ENCODE results near the gene TPM3. TPM values are rescaled to one million over a fixed set of nuclear protein-coding genes. Genes with fewer than 3 reads are reported as not detected.

TPM3 gene
- total and polyA plus RNA-seq, 2 of the 8 experiments (the other 6 are each of a cell fraction or from before 2014, with no cell fraction given), result 278 to 572 TPM

DNA sequence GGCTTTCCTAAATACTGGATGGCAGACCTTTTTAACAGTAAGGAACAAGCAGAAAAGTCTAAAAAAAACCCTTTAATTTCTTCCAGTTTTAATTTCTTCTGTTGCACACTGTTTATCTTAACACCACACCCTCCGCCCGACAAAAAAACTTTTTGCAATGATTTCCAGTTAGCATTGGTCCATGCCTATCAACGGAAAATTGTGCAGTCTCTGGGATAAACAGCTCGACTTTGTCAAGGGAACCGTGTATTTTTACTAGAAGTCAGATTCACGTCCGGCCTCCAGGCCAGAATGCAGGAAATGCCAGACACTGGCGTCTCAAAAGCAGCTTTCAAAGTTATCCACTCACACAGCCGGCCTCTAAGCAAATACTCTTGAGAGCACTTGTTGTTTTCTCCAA, 36.6 kb downstream of the TPM3 start (continued):
- TF ChIP-seq, protein P1, sequence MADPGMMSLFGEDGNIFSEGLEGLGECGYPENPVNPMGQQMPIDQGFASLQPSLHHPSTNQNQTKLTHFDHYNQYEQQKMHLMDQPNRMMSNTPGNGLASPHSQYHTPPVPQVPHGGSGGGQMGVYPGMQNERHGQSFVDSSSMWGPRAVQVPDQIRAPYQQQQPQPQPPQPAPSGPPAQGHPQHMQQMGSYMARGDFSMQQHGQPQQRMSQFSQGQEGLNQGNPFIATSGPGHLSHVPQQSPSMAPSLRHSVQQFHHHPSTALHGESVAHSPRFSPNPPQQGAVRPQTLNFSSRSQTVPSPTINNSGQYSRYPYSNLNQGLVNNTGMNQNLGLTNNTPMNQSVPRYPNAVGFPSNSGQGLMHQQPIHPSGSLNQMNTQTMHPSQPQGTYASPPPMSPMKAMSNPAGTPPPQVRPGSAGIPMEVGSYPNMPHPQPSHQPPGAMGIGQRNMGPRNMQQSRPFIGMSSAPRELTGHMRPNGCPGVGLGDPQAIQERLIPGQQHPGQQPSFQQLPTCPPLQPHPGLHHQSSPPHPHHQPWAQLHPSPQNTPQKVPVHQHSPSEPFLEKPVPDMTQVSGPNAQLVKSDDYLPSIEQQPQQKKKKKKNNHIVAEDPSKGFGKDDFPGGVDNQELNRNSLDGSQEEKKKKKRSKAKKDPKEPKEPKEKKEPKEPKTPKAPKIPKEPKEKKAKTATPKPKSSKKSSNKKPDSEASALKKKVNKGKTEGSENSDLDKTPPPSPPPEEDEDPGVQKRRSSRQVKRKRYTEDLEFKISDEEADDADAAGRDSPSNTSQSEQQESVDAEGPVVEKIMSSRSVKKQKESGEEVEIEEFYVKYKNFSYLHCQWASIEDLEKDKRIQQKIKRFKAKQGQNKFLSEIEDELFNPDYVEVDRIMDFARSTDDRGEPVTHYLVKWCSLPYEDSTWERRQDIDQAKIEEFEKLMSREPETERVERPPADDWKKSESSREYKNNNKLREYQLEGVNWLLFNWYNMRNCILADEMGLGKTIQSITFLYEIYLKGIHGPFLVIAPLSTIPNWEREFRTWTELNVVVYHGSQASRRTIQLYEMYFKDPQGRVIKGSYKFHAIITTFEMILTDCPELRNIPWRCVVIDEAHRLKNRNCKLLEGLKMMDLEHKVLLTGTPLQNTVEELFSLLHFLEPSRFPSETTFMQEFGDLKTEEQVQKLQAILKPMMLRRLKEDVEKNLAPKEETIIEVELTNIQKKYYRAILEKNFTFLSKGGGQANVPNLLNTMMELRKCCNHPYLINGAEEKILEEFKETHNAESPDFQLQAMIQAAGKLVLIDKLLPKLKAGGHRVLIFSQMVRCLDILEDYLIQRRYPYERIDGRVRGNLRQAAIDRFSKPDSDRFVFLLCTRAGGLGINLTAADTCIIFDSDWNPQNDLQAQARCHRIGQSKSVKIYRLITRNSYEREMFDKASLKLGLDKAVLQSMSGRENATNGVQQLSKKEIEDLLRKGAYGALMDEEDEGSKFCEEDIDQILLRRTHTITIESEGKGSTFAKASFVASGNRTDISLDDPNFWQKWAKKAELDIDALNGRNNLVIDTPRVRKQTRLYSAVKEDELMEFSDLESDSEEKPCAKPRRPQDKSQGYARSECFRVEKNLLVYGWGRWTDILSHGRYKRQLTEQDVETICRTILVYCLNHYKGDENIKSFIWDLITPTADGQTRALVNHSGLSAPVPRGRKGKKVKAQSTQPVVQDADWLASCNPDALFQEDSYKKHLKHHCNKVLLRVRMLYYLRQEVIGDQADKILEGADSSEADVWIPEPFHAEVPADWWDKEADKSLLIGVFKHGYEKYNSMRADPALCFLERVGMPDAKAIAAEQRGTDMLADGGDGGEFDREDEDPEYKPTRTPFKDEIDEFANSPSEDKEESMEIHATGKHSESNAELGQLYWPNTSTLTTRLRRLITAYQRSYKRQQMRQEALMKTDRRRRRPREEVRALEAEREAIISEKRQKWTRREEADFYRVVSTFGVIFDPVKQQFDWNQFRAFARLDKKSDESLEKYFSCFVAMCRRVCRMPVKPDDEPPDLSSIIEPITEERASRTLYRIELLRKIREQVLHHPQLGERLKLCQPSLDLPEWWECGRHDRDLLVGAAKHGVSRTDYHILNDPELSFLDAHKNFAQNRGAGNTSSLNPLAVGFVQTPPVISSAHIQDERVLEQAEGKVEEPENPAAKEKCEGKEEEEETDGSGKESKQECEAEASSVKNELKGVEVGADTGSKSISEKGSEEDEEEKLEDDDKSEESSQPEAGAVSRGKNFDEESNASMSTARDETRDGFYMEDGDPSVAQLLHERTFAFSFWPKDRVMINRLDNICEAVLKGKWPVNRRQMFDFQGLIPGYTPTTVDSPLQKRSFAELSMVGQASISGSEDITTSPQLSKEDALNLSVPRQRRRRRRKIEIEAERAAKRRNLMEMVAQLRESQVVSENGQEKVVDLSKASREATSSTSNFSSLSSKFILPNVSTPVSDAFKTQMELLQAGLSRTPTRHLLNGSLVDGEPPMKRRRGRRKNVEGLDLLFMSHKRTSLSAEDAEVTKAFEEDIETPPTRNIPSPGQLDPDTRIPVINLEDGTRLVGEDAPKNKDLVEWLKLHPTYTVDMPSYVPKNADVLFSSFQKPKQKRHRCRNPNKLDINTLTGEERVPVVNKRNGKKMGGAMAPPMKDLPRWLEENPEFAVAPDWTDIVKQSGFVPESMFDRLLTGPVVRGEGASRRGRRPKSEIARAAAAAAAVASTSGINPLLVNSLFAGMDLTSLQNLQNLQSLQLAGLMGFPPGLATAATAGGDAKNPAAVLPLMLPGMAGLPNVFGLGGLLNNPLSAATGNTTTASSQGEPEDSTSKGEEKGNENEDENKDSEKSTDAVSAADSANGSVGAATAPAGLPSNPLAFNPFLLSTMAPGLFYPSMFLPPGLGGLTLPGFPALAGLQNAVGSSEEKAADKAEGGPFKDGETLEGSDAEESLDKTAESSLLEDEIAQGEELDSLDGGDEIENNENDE (IDR thresholded peaks at IDR 0.05; ENCODE audit: insufficient replicate concordance, low read length), result no peak
- no peak for TF ChIP-seq GABPA (IDR thresholded peaks at IDR 0.05; ENCODE audit: borderline replicate concordance, insufficient read depth, low read length)
- TF ChIP-seq SIRT6 (IDR thresholded peaks at IDR 0.05; ENCODE audit: low read length), result no peak
- no peak for TF ChIP-seq CBX8 (IDR thresholded peaks at IDR 0.05; ENCODE audit: borderline replicate concordance, low read depth, low read length)
